ENCODE measurements around the gene ZNF711. TPM values are rescaled to one million over a fixed set of nuclear protein-coding genes. Genes with fewer than 3 reads are reported as not detected.
"Not testable (repeated sequence)": the region's sequence is repeated elsewhere in the genome, so short reads cannot be mapped to it uniquely, and the experiment has no call there.

The ZNF711 gene
- total RNA-seq, 1 donor from 2014 or later, result 1.2 TPM

- DNase-seq (no peak), ATAC-seq (no peak)
- no peak for TF ChIP-seq CTCF (IDR thresholded peaks at IDR 0.05)
- intact Hi-C loops (cut with DNase I), result no loop called here
- no peaks in the 10 kb centered on the region for H3K36me3 ChIP-seq
- no peaks in the 10 kb centered on the region for H3K4me1 ChIP-seq
- H3K27me3 ChIP-seq (ENCODE audit: low read depth), result no peaks in the 10 kb centered on the region
- no peak overlapping the region for H3K4me3 ChIP-seq
- H3K9me3 ChIP-seq, result no peaks in the 10 kb centered on the region
- H3K27ac ChIP-seq, result no peak overlapping the region
Measured at GRCh38 chrX:85303544-85303943, 59.8 kb downstream of the ZNF711 start.

DNA sequence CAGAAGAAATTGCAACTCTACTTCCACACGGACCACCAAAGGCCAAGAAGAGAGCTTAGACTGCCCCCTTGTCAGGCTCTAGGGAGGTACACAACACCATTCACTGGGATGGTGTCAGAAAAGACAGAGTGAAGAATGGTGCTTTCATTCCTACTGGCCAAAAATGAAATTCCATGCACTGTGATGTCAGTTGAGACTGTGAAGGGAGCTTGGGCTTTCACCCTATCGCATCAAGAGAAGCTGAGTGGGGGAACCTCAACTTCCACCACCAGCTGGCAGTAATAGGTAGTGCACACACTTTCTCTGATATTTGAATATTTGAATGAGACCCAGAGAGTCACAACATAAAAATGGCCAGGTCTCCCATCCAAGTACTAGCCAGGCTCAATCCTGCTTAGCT, 65.9 kb downstream of the ZNF711 start:
- Histone ChIP-seq H3K9me3 (no peaks in the 10 kb centered on the region), H3K4me3 (no peak overlapping the region), H3K4me1 (no peaks in the 10 kb centered on the region), H3K36me3 (no peaks in the 10 kb centered on the region), H3K27me3 (ENCODE audit: low read depth) (no peaks in the 10 kb centered on the region), H3K27ac (no peak overlapping the region)
- DNase-seq, result no peak
- ATAC-seq, result no peak
- TF ChIP-seq CTCF (IDR thresholded peaks at IDR 0.05), result no peak
- intact Hi-C loops (cut with DNase I), result no loop called here

- DNase-seq; ATAC-seq; intact Hi-C loops (cut with DNase I); H3K9me3 ChIP-seq; H3K27me3 ChIP-seq (ENCODE audit: low read depth); H3K4me1 ChIP-seq; H3K4me3 ChIP-seq; H3K27ac ChIP-seq; H3K36me3 ChIP-seq: not testable (repeated sequence)
Measured at GRCh38 chrX:85311348-85311747, 67.6 kb downstream of the ZNF711 start.

Other genes starting within 250 kb of the ZNF711 start
- gene APOOL, start 240.1 kb upstream of the ZNF711 start, total RNA-seq, result 19.8 TPM
- not detected for gene SATL1, start 212 bp upstream of the ZNF711 start, total RNA-seq
- gene POF1B, start 135.7 kb downstream of the ZNF711 start, total RNA-seq, result 2.5 TPM

Data from lower lobe of right lung (tissue), 2 donors.